ENCODE results near the gene PARK7.

The PARK7 gene

GRCh38 chr1:8004113-8004802 lies 42.7 kb downstream of the PARK7 start:
- H3K4me3 ChIP-seq (ENCODE audit: low read length), result no peak overlapping the region
- DNase-seq (ENCODE audit: low read depth, low spot score), result no peak

GRCh38 chr1:8004803-8005573 lies 43.5 kb downstream of the PARK7 start:
- H3K4me3 ChIP-seq (ENCODE audit: low read length), result no peak overlapping the region
- DNase-seq (ENCODE audit: low read depth, low spot score), result no peak

- no peak overlapping the region for H3K4me3 ChIP-seq (ENCODE audit: low read length)
- no peak for DNase-seq (ENCODE audit: low read depth, low spot score)
Observed at GRCh38 chr1:8006037-8006963, 44.8 kb downstream of the PARK7 start.

- no peak for DNase-seq (ENCODE audit: low read depth, low spot score)
- no peak overlapping the region for H3K4me3 ChIP-seq (ENCODE audit: low read length)
Observed at GRCh38 chr1:8009043-8010002, 47.8 kb downstream of the PARK7 start.

- no peak for DNase-seq (ENCODE audit: low read depth, low spot score)
- H3K4me3 ChIP-seq (ENCODE audit: low read length), result no peak overlapping the region
Observed at GRCh38 chr1:8010080-8010664, 48.7 kb downstream of the PARK7 start.

- no peak for DNase-seq (ENCODE audit: low read depth, low spot score)
- H3K4me3 ChIP-seq (ENCODE audit: low read length), result no peak overlapping the region
Observed at GRCh38 chr1:8011016-8011415, 49.5 kb downstream of the PARK7 start.

GRCh38 chr1:8011923-8012858 lies 50.7 kb downstream of the PARK7 start:
- H3K4me3 ChIP-seq (ENCODE audit: low read length), result no peak overlapping the region
- DNase-seq (ENCODE audit: low read depth, low spot score), result no peak

GRCh38 chr1:8012955-8013354 lies 51.4 kb downstream of the PARK7 start:
- no peak for DNase-seq (ENCODE audit: low read depth, low spot score)
- H3K4me3 ChIP-seq (ENCODE audit: low read length), result no peak overlapping the region

GRCh38 chr1:8013399-8013798 lies 51.9 kb downstream of the PARK7 start:
- H3K4me3 ChIP-seq (ENCODE audit: low read length), result no peak overlapping the region
- DNase-seq (ENCODE audit: low read depth, low spot score), result no peak

GRCh38 chr1:8013800-8014199 lies 52.3 kb downstream of the PARK7 start:
- H3K4me3 ChIP-seq (ENCODE audit: low read length), result no peak overlapping the region
- DNase-seq (ENCODE audit: low read depth, low spot score), result no peak

- H3K4me3 ChIP-seq (ENCODE audit: low read length), result no peak overlapping the region
- no peak for DNase-seq (ENCODE audit: low read depth, low spot score)
Observed at GRCh38 chr1:8014381-8014988, 53.0 kb downstream of the PARK7 start.

- no peak overlapping the region for H3K4me3 ChIP-seq (ENCODE audit: low read length)
- DNase-seq (ENCODE audit: low read depth, low spot score), result peak; percentile 53
Observed at GRCh38 chr1:8015036-8015808, 53.7 kb downstream of the PARK7 start.

- DNase-seq (ENCODE audit: low read depth, low spot score), result no peak
- H3K4me3 ChIP-seq (ENCODE audit: low read length), result no peak overlapping the region
Observed at GRCh38 chr1:8015809-8016165, 54.3 kb downstream of the PARK7 start.

GRCh38 chr1:8016210-8016894 lies 54.8 kb downstream of the PARK7 start:
- no peak overlapping the region for H3K4me3 ChIP-seq (ENCODE audit: low read length)
- no peak for DNase-seq (ENCODE audit: low read depth, low spot score)

- no peak for DNase-seq (ENCODE audit: low read depth, low spot score)
- H3K4me3 ChIP-seq (ENCODE audit: low read length), result no peak overlapping the region
Observed at GRCh38 chr1:8016895-8017241, 55.4 kb downstream of the PARK7 start.
